ENCODE results near the gene CDKN2C. TPM values are rescaled to one million over a fixed set of nuclear protein-coding genes. Genes with fewer than 3 reads are reported as not detected.

The CDKN2C gene
- total RNA-seq, 1 experiment from 2014 or later, result 50.4 TPM

- intact Hi-C loops (cut with micrococcal nuclease; ENCODE audit: unreplicated experiment), result loop anchor here (10.0 kb wide), 1 partner anchor 196 kb away; no protein-coding TSS in a partner anchor
- peak overlapping the region; percentile 100 for H3K27ac ChIP-seq (ENCODE audit: low read length)
- BruUV-seq (replicated peaks), result TSS peak; percentile 63
These were observed 453 bp downstream of the CDKN2C start for GRCh38 chr1:50970509-50970887.

GRCh38 chr1:50970931-50971582 lies 1.0 kb downstream of the CDKN2C start:
- H3K27ac ChIP-seq (ENCODE audit: low read length), result peak overlapping the region; percentile 100
- no peaks in the 10 kb centered on the region for H3K9me3 ChIP-seq (ENCODE audit: control insufficient read depth, insufficient read depth, low read depth, low read length)
- BruUV-seq (replicated peaks), result no TSS peak
- H3K27me3 ChIP-seq (ENCODE audit: control insufficient read depth, insufficient read depth, low read length), result no peaks in the 10 kb centered on the region
- ChIA-PET CTCF (interaction anchor here (0.7 to 1.1 kb wide), 2 partner anchors 62 to 98 kb away, joined by 3 read pairs; no protein-coding TSS in a partner anchor), POLR2A (interaction anchor here (0.5 kb wide), 1 partner anchor 525 kb away, joined by 3 read pairs; no protein-coding TSS in a partner anchor)
- TF ChIP-seq POLR2AphosphoS5 (IDR thresholded peaks at IDR 0.05; ENCODE audit: low read depth, low read length) (no peak), SIN3A (IDR thresholded peaks at IDR 0.05; ENCODE audit: borderline replicate concordance, insufficient read depth, low read depth, low read length) (peak; percentile 10; the same call in 1 of the 2 replicates)
- no peak for ATAC-seq
- no peak for DNase-seq (ENCODE audit: low read depth, low spot score)
- intact Hi-C loops (cut with micrococcal nuclease; ENCODE audit: unreplicated experiment), result loop anchor here (10.0 kb wide), 1 partner anchor 196 kb away; no protein-coding TSS in a partner anchor
- in situ Hi-C loops (cut with HindIII; ENCODE audit: low pct_unique_long_range_greater_than_20kb, low sequenced_read_pairs), result no loop called here
- H3K4me3 ChIP-seq (ENCODE audit: low read depth in 2 of 2, low read length in 2 of 2), result peak overlapping the region; percentile 74 to 95
- H3K36me3 ChIP-seq (ENCODE audit: control insufficient read depth, insufficient read depth, low read length), result peaks cover 5% of the 10 kb centered on the region
- peaks cover 24% of the 10 kb centered on the region for H3K4me1 ChIP-seq (ENCODE audit: control insufficient read depth, insufficient read depth, low read length)

More at GRCh38 chr1:50970509-50970887, 453 bp downstream of the CDKN2C start:
- ATAC-seq (no peak), DNase-seq (ENCODE audit: low read depth, low spot score) (no peak)
- in situ Hi-C loops (cut with HindIII; ENCODE audit: low pct_unique_long_range_greater_than_20kb, low sequenced_read_pairs), result no loop called here
- peaks cover 22% of the 10 kb centered on the region for H3K4me1 ChIP-seq (ENCODE audit: control insufficient read depth, insufficient read depth, low read length)
- no peaks in the 10 kb centered on the region for H3K27me3 ChIP-seq (ENCODE audit: control insufficient read depth, insufficient read depth, low read length)
- no peak for TF ChIP-seq TCF7L2 (IDR thresholded peaks at IDR 0.05; ENCODE audit: low read depth, low read length)
- TF ChIP-seq REST (IDR thresholded peaks at IDR 0.05; ENCODE audit: insufficient read depth in 1 of 2, low read depth in 2 of 2, low read length in 1 of 2), result no peak
- TF ChIP-seq POLR2AphosphoS5 (IDR thresholded peaks at IDR 0.05; ENCODE audit: low read depth, low read length), result no peak
- no peak; the same call in 1 of the 2 replicates for TF ChIP-seq SIN3A (IDR thresholded peaks at IDR 0.05; ENCODE audit: borderline replicate concordance, insufficient read depth, low read depth, low read length)
- TF ChIP-seq, protein P1, sequence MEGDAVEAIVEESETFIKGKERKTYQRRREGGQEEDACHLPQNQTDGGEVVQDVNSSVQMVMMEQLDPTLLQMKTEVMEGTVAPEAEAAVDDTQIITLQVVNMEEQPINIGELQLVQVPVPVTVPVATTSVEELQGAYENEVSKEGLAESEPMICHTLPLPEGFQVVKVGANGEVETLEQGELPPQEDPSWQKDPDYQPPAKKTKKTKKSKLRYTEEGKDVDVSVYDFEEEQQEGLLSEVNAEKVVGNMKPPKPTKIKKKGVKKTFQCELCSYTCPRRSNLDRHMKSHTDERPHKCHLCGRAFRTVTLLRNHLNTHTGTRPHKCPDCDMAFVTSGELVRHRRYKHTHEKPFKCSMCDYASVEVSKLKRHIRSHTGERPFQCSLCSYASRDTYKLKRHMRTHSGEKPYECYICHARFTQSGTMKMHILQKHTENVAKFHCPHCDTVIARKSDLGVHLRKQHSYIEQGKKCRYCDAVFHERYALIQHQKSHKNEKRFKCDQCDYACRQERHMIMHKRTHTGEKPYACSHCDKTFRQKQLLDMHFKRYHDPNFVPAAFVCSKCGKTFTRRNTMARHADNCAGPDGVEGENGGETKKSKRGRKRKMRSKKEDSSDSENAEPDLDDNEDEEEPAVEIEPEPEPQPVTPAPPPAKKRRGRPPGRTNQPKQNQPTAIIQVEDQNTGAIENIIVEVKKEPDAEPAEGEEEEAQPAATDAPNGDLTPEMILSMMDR (IDR thresholded peaks at IDR 0.05), result no peak
- H3K36me3 ChIP-seq (ENCODE audit: control insufficient read depth, insufficient read depth, low read length), result peaks cover 5% of the 10 kb centered on the region
- CTCF ChIA-PET, result interaction anchor here (0.6 to 1.1 kb wide), 4 partner anchors 62 to 196 kb away, joined by 3 to 5 read pairs (median 3); no protein-coding TSS in a partner anchor
- POLR2A ChIA-PET, result no interaction called here
- no peaks in the 10 kb centered on the region for H3K9me3 ChIP-seq (ENCODE audit: control insufficient read depth, insufficient read depth, low read depth, low read length)
- H3K4me3 ChIP-seq (ENCODE audit: low read depth in 2 of 2, low read length in 2 of 2), result peak overlapping the region; percentile 74 to 95

All from Panc1 (cell line).